Kidney (tissue), 14 donors: ENCODE data around the gene PDSS1. TPM values are rescaled to one million over a fixed set of nuclear protein-coding genes. Genes with fewer than 3 reads are reported as not detected.

Source experiments
- DNase-seq, 5 donors: peaks; one replicate each; pipeline ENCODE4 v3.0.0-alpha.2; 2013 to 2020
- FAIRE-seq: peaks from 2 replicates; lab custom pipeline; 2012; peaks lifted over from hg19 to GRCh38; lab: Jason Lieb, UNC
- H3K27ac ChIP-seq, 2 donors: one replicate each; pipeline ENCODE4 v1.7.0; 2013; ENCODE audit warnings: low read depth in 2 of 2, low read length in 2 of 2, inconsistent platforms in 1 of 2
- H3K27me3 ChIP-seq: one replicate; pipeline ENCODE4 v1.7.1; 2013; ENCODE audit warnings: low read length, inconsistent platforms; ENCODE audit not compliant: control insufficient read depth, insufficient read depth
- H3K36me3 ChIP-seq, 3 donors: one replicate each; pipeline versions ENCODE4 v1.7.0 to v1.7.1; 2013; ENCODE audit warnings: low read length in 3 of 3, control low read depth in 1 of 3, inconsistent platforms in 1 of 3; ENCODE audit not compliant: insufficient read depth in 3 of 3, control insufficient read depth in 2 of 3
- H3K4me1 ChIP-seq, 3 donors: one replicate each; pipeline versions ENCODE4 v1.7.0 to v1.7.1; 2013; ENCODE audit warnings: low read length in 3 of 3, inconsistent platforms in 1 of 3, low read depth in 1 of 3; ENCODE audit not compliant: control insufficient read depth in 2 of 3, insufficient read depth in 2 of 3
- H3K4me3 ChIP-seq, 3 donors: one replicate each; pipeline versions ENCODE4 v1.7.0 to v1.8.1; 2013; ENCODE audit warnings: low read length in 3 of 3, control low read depth in 1 of 3, inconsistent platforms in 1 of 3
- H3K9ac ChIP-seq, 3 donors: one replicate each; pipeline versions ENCODE4 v1.7.0 to v1.7.1; 2013; ENCODE audit warnings: low read length in 3 of 3, control low read depth in 1 of 3, inconsistent platforms in 1 of 3
- H3K9me3 ChIP-seq, 3 donors: one replicate each; pipeline versions ENCODE4 v1.7.0 to v1.7.1; 2013; ENCODE audit warnings: low read length in 3 of 3, control low read depth in 1 of 3, inconsistent platforms in 1 of 3; ENCODE audit not compliant: control insufficient read depth in 2 of 3, insufficient read depth in 1 of 3
- CTCF ChIP-seq: IDR thresholded peaks from 3 replicates; pipeline ENCODE4 v1.5.1; 2012; ENCODE audit warnings: mild to moderate bottlenecking, moderate library complexity, borderline replicate concordance; ENCODE audit not compliant: insufficient read depth; ENCODE audit errors: extremely low read depth
- intact Hi-C: fragments of 100-400 bp; cut with DNase I; formaldehyde crosslinking; loops from one replicate; pipeline ENCODE4 v1.11.1; 2022
- polyA plus RNA-seq: library from polyadenylated mRNA; stranded (reverse); fragments of 350-450 nt; fragmentation: Illumina TruSeq; extraction: RNeasy Lipid Tissue Mini Kit (QIAGEN cat#74804); gene quantifications from one replicate; pipeline ENCODE4 v1.2.3, GENCODE V29; 2014; ENCODE audit warnings: low read depth, low replicate concordance; ENCODE audit not compliant: insufficient read depth
- total RNA-seq: library from RNA; stranded (reverse); fragmentation: NEBNext Ultra II Directional; extraction: Animal tissue kit (Norgen Biotek cat#: 25700); gene quantifications from one replicate; pipeline ENCODE4 v1.2.1, GENCODE V29; 2021
- donor health status: control.
- donor health status: control.
- donor health status: control.
- donor health status: control.
- donor health status: control.
- donor health status: DM: yes; HTN: yes; CAD: no.
- donor health status: Normal renal cell carcinoma (clear cell type).

Gene PDSS1
- total and polyA plus RNA-seq, 2 donors from 2014 or later, result 5.2 to 11.8 TPM

DNA sequence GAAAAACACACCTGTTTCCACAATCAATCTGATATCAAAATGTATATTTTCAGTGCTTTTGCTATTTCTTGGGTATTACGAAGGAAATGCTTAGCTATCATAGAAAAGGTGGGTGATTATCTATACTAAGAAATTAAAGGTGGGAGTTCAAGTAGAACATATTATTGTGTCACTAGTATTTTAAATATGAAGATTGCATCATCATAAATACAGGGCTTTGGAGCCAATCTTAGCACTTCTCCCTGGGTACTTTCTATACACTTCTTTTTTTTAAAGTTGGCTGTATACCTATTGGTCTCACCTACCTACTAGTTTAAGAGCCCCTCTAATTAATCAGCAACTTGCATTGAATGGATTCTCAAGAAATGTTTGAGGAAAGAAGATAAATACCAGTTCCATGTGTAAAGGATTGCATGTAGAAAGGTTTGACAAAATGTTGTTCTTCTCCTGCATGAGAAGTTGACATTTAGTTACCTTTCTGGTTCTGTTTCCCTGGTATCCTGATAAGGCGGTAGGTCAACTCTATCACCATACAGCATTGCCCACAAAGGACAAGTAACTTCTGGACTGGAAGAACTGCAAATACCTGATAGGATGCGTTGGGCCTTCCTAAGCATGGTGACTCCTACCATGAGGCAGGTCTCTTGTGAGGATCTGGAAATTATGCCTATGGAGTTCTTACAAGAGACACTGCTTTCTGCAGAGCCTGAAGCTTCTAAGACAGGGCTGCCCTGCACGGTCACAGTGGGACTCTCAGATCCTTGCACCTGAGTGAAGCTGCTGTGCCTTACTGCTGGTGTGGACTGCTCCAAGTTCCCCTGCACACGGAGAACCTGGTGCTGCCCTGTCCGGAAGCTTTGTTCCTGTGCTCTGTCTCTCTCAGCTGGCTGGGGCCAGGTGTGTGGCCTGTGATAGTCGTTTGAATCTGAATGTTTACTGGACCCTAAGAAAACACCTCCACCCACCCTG lies 32.1 kb upstream of the PDSS1 start:
- Histone ChIP-seq H3K27ac (no peak overlapping the region), H3K36me3 (no peaks in the 10 kb centered on the region), H3K4me3 (no peak overlapping the region), H3K9ac (no peak overlapping the region), H3K9me3 (no peaks in the 10 kb centered on the region), H3K27me3 (no peaks in the 10 kb centered on the region), H3K4me1 (no peaks in the 10 kb centered on the region)
- no peak for DNase-seq
- intact Hi-C loops, result no loop called here
- TF ChIP-seq CTCF, result no peak
- no peak for FAIRE-seq

DNA sequence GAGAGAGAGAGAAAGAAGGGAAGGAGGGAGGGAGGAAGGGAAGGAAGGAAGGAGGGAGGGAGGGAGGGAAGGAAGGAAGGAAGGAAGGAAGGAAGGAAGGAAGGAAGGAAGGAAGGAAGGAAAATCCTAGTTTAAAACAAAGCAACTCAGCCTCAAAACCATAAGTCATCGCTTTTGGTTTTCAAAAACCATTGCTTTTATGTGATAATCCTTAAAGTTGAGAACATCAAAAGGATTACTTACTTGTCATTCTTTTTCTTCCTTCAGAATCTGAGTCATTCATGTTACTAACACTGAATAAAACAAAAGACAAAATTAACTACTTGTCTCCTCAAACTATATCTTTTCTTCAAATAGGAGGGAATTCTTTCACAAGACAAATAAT lies 21.6 kb upstream of the PDSS1 start:
- no peaks in the 10 kb centered on the region for H3K9me3 ChIP-seq
- FAIRE-seq (no peak), DNase-seq (no peak)
- no peak overlapping the region for H3K27ac ChIP-seq
- no peaks in the 10 kb centered on the region for H3K27me3 ChIP-seq
- no peaks in the 10 kb centered on the region for H3K4me1 ChIP-seq
- H3K4me3 ChIP-seq, result no peak overlapping the region
- no peak overlapping the region for H3K9ac ChIP-seq
- H3K36me3 ChIP-seq, result no peaks in the 10 kb centered on the region
- no peak for TF ChIP-seq CTCF
- intact Hi-C loops, result no loop called here

GRCh38 chr10:26679588-26679987 lies 17.9 kb upstream of the PDSS1 start:
- Histone ChIP-seq H3K9ac (no peak overlapping the region), H3K4me3 (no peak overlapping the region), H3K9me3 (no peaks in the 10 kb centered on the region), H3K36me3 (no peaks in the 10 kb centered on the region), H3K4me1 (no peaks in the 10 kb centered on the region), H3K27ac (no peak overlapping the region), H3K27me3 (no peaks in the 10 kb centered on the region)
- no peak for TF ChIP-seq CTCF
- no peak for FAIRE-seq
- DNase-seq, result no peak
- intact Hi-C loops, result no loop called here
